Endothelial cell of umbilical vein (primary cell): ENCODE results near the gene TUBA1C. TPM values are rescaled to one million over a fixed set of nuclear protein-coding genes. Genes with fewer than 3 reads are reported as not detected.

Experiments
- BruUV-seq: library from RNA; stranded (reverse); fragments of 400-500 nt; replicated peaks from 2 replicates; lab custom pipeline; 2021; lab: Mats Ljungman, UMichigan
- CTCF ChIA-PET: fragments of 300-600, 350-600 bp; sonication (Branson Sonifier 250); formaldehyde crosslinking; loops from one replicate; lab custom pipeline; 2021; ENCODE audit warnings: antibody characterized with exemption, inconsistent platforms; lab: Charles Lee
- POLR2A ChIA-PET: fragments of 300-600, 350-600 bp; sonication (Branson Sonifier 250); formaldehyde crosslinking; loops from one replicate; lab custom pipeline; 2021; ENCODE audit warnings: antibody characterized with exemption, inconsistent platforms; lab: Charles Lee
- DNase-seq: peaks from one replicate; pipeline ENCODE4 v3.0.0-alpha.2; 2011; ENCODE audit warnings: low read depth, low spot score
- FAIRE-seq: peaks from 2 replicates; lab custom pipeline; 2011; peaks lifted over from hg19 to GRCh38; lab: Jason Lieb, UNC
- H2AFZ ChIP-seq: 2 replicates; pipeline ENCODE4 v1.6.0; 2012; ENCODE audit warnings: low read depth, low read length, control low read depth, inconsistent platforms
- H3K27ac ChIP-seq: 2 replicates; pipeline ENCODE4 v1.5.1; 2011; ENCODE audit warnings: low read depth, mild to moderate bottlenecking, control low read depth, low read length, moderate library complexity; ENCODE audit not compliant: insufficient read depth
- H3K27me3 ChIP-seq, 2 experiments: 2 replicates each; pipeline versions ENCODE4 v1.6.0 to v1.6.1; 2011; ENCODE audit warnings: low read length in 2 of 2, mixed read lengths in 1 of 2; ENCODE audit not compliant: control insufficient read depth in 2 of 2, insufficient read depth in 2 of 2
- H3K36me3 ChIP-seq, 2 experiments: 2 replicates in 1 of 2; 3 replicates in 1 of 2; pipeline ENCODE4 v1.5.1; 2011; ENCODE audit warnings: low read length in 2 of 2, mild to moderate bottlenecking in 1 of 2, moderate library complexity in 1 of 2; ENCODE audit not compliant: control insufficient read depth in 2 of 2, insufficient read depth in 2 of 2; ENCODE audit errors: extremely low read depth in 1 of 2
- H3K4me1 ChIP-seq: 3 replicates; pipeline ENCODE4 v1.5.1; 2011; ENCODE audit warnings: mild to moderate bottlenecking, low read length; ENCODE audit not compliant: control insufficient read depth, insufficient read depth; ENCODE audit errors: extremely low read depth
- H3K4me2 ChIP-seq: 2 replicates; pipeline ENCODE4 v1.6.1; 2011; ENCODE audit warnings: low read length, control low read depth, mixed read lengths; ENCODE audit not compliant: insufficient read depth
- H3K4me3 ChIP-seq, 3 experiments: fragments of 200-600 bp in 1 of 3; sonication (generic), shearing (Covaris generic) in 1 of 3; replicated peaks in 1 of 3; 2 replicates each; pipeline ENCODE4 v1.5.1; 2011 to 2016; ENCODE audit warnings: control low read depth in 3 of 3, low read length in 3 of 3, mild to moderate bottlenecking in 2 of 3, inconsistent platforms in 1 of 3, low read depth in 1 of 3, moderate library complexity in 1 of 3; ENCODE audit not compliant: insufficient read depth in 1 of 3
- H3K79me2 ChIP-seq: 2 replicates; pipeline ENCODE4 v1.6.0; 2012; ENCODE audit warnings: low read length, inconsistent platforms; ENCODE audit not compliant: control insufficient read depth, insufficient read depth
- H3K9ac ChIP-seq: replicated peaks from 2 replicates; pipeline ENCODE3; 2011; ENCODE audit warnings: low read length, control low read depth; ENCODE audit not compliant: insufficient read depth; ENCODE audit errors: extremely low read depth
- H3K9me1 ChIP-seq: replicated peaks from 3 replicates; pipeline ENCODE4 v1.6.0; 2011; ENCODE audit warnings: mild to moderate bottlenecking, low read length; ENCODE audit not compliant: control insufficient read depth, insufficient read depth; ENCODE audit errors: extremely low read depth
- H3K9me3 ChIP-seq: replicated peaks from 2 replicates; pipeline ENCODE4 v1.5.1; 2012; ENCODE audit warnings: low read length, inconsistent platforms; ENCODE audit not compliant: control insufficient read depth, insufficient read depth
- H4K20me1 ChIP-seq: replicated peaks from 2 replicates; pipeline ENCODE3; 2011; ENCODE audit warnings: mild to moderate bottlenecking, low read length; ENCODE audit not compliant: control insufficient read depth, insufficient read depth; ENCODE audit errors: extremely low read depth
- EZH2 ChIP-seq: IDR thresholded peaks from 2 replicates; pipeline ENCODE4 v1.6.1; 2012; ENCODE audit warnings: borderline replicate concordance, low read depth, mild to moderate bottlenecking, moderate library complexity, low read length, inconsistent platforms; ENCODE audit not compliant: severe bottlenecking
- FOS ChIP-seq: IDR thresholded peaks from 2 replicates; pipeline ENCODE4 v1.6.1; 2011; ENCODE audit warnings: mild to moderate bottlenecking, low read length, moderate library complexity, borderline replicate concordance; ENCODE audit not compliant: insufficient read depth
- GATA2 ChIP-seq: IDR thresholded peaks from 2 replicates; pipeline ENCODE4 v1.7.0; 2011; ENCODE audit warnings: low read depth, mild to moderate bottlenecking, moderate library complexity, mixed read lengths, low read length; ENCODE audit not compliant: insufficient read length, insufficient read depth
- JUN ChIP-seq: IDR thresholded peaks from 2 replicates; pipeline ENCODE4 v1.6.1; 2011; ENCODE audit warnings: borderline replicate concordance, low read depth; ENCODE audit not compliant: insufficient read length, insufficient read depth
- MAX ChIP-seq: IDR thresholded peaks from 2 replicates; pipeline ENCODE4 v1.6.1; 2011; ENCODE audit not compliant: insufficient read depth, insufficient read length
- MYC ChIP-seq: IDR thresholded peaks from one replicate; pipeline ENCODE4 v1.6.1; 2011; ENCODE audit warnings: mild to moderate bottlenecking, low read depth, low read length
- POLR2A ChIP-seq: IDR thresholded peaks from 2 replicates; pipeline ENCODE4 v1.6.1; 2012; ENCODE audit warnings: low read depth, mild to moderate bottlenecking, control low read depth, low read length
- POLR2AphosphoS5 ChIP-seq: IDR thresholded peaks from 2 replicates; pipeline ENCODE4 v1.6.1; 2012; ENCODE audit warnings: low read depth, mild to moderate bottlenecking, control low read depth, low read length, moderate library complexity; ENCODE audit not compliant: insufficient read depth
- dilution Hi-C: fragments of 300-500 bp; cut with MboI; formaldehyde crosslinking; loops from one replicate; pipeline ENCODE4 v1.15.0; 2019; ENCODE audit warnings: low sequenced_read_pairs; ENCODE audit not compliant: extremely low pct_ligation_motif_present
- intact Hi-C: fragments of 100-400 bp; cut with micrococcal nuclease; formaldehyde crosslinking; loops from one replicate; pipeline ENCODE4 v1.10.0; 2022
- polyA plus RNA-seq, 4 experiments: library from polyadenylated mRNA; depleted of rRNA in 3 of 4; stranded (reverse) in 3 of 4; unstranded in 1 of 4; fragments of >200 nt; gene quantifications; 2 replicates each; pipeline versions ENCODE4 v1.2.1 to v1.2.3, GENCODE V29; 2011 to 2012; ENCODE audit warnings: missing spikeins in 1 of 4
- total RNA-seq: library from RNA; stranded (reverse); gene quantifications from 2 replicates; pipeline ENCODE4 v1.2.3, GENCODE V29; 2021
- TF ChIP-seq, protein P1 (sequence below), 2 donors: IDR thresholded peaks; 1 replicate in 1 of 2; 2 replicates in 1 of 2; pipeline ENCODE4 v1.5.1; 2011; ENCODE audit warnings: low read length in 2 of 2, mild to moderate bottlenecking in 2 of 2, moderate library complexity in 2 of 2, control low read depth in 1 of 2, inconsistent platforms in 1 of 2, low read depth in 1 of 2; ENCODE audit not compliant: insufficient read depth in 1 of 2; ENCODE audit errors: extremely low read depth in 1 of 2

TUBA1C gene
- total and polyA plus RNA-seq, 2 donors (not counting 3 experiments of a cell fraction or from before 2014, with no cell fraction given) = 515 to 2,063 TPM

GRCh38 chr12:49292729-49293055, 27.8 kb downstream of the TUBA1C start:
- DNase-seq (no peak), FAIRE-seq (peak; percentile 46)
- Histone ChIP-seq H3K36me3 (no peaks in the 10 kb centered on the region), H3K27ac (no peak overlapping the region), H3K9me1 (no peaks in the 10 kb centered on the region), H3K9ac (no peak overlapping the region), H4K20me1 (no peaks in the 10 kb centered on the region), H3K4me3 (no peak overlapping the region), H2AFZ (no peak overlapping the region), H3K4me2 (no peak overlapping the region), H3K79me2 (no peaks in the 10 kb centered on the region), H3K27me3 (peaks cover 24 to 32% of the 10 kb centered on the region in 2 experiments), H3K4me1 (peaks cover 3% of the 10 kb centered on the region), H3K9me3 (no peaks in the 10 kb centered on the region)
- ChIA-PET POLR2A (no interaction called here), CTCF (interaction anchor here (1.0 to 12.9 kb wide), 5 partner anchors 29 to 66 kb away, joined by 5 to 173 read pairs (median 15); partner anchors contain the start of gene DNAJC22)
- TF ChIP-seq POLR2A (no peak), GATA2 (no peak), JUN (no peak), FOS (no peak), MAX (no peak), EZH2 (no peak), POLR2AphosphoS5 (no peak), MYC (no peak)
- TF ChIP-seq, protein P1, sequence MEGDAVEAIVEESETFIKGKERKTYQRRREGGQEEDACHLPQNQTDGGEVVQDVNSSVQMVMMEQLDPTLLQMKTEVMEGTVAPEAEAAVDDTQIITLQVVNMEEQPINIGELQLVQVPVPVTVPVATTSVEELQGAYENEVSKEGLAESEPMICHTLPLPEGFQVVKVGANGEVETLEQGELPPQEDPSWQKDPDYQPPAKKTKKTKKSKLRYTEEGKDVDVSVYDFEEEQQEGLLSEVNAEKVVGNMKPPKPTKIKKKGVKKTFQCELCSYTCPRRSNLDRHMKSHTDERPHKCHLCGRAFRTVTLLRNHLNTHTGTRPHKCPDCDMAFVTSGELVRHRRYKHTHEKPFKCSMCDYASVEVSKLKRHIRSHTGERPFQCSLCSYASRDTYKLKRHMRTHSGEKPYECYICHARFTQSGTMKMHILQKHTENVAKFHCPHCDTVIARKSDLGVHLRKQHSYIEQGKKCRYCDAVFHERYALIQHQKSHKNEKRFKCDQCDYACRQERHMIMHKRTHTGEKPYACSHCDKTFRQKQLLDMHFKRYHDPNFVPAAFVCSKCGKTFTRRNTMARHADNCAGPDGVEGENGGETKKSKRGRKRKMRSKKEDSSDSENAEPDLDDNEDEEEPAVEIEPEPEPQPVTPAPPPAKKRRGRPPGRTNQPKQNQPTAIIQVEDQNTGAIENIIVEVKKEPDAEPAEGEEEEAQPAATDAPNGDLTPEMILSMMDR (IDR thresholded peaks at IDR 0.05; ENCODE audit: extremely low read depth in 1 of 2, insufficient read depth in 1 of 2, low read depth in 1 of 2, low read length in 2 of 2) = no peak
- intact Hi-C loops = no loop called here
- no TSS peak for BruUV-seq
- dilution Hi-C loops = no loop called here
